Liver (tissue), 9 donors: ENCODE results near the gene TGM5. TPM values are rescaled to one million over a fixed set of nuclear protein-coding genes. Genes with fewer than 3 reads are reported as not detected.

Experiments
- DNase-seq: peaks from one replicate; pipeline ENCODE4 v3.0.0-alpha.2; 2017; ENCODE audit warnings: low spot score
- H3K27ac ChIP-seq, 2 donors: one replicate each; pipeline ENCODE4 v1.7.0; 2013; ENCODE audit warnings: inconsistent platforms in 2 of 2, low read length in 2 of 2, control low read depth in 1 of 2, low read depth in 1 of 2, mild to moderate bottlenecking in 1 of 2
- H3K27me3 ChIP-seq, 4 donors: one replicate each; pipeline versions ENCODE4 v1.6.1 to v1.7.0; 2013; ENCODE audit warnings: low read length in 3 of 4, inconsistent platforms in 1 of 4, mild to moderate bottlenecking in 1 of 4, moderate library complexity in 1 of 4; ENCODE audit not compliant: control insufficient read depth in 4 of 4, insufficient read depth in 4 of 4
- H3K36me3 ChIP-seq, 4 donors: one replicate each; pipeline versions ENCODE4 v1.6.1 to v1.7.0; 2013; ENCODE audit warnings: low read length in 3 of 4, mild to moderate bottlenecking in 3 of 4, low read depth in 1 of 4, moderate library complexity in 1 of 4; ENCODE audit not compliant: control insufficient read depth in 4 of 4, insufficient read depth in 3 of 4
- H3K4me1 ChIP-seq, 4 donors: one replicate each; pipeline versions ENCODE4 v1.6.1 to v1.7.0; 2013; ENCODE audit warnings: low read length in 3 of 4, mild to moderate bottlenecking in 3 of 4, moderate library complexity in 1 of 4; ENCODE audit not compliant: control insufficient read depth in 4 of 4, insufficient read depth in 4 of 4
- H3K4me3 ChIP-seq, 3 donors: one replicate each; pipeline versions ENCODE4 v1.6.1 to v1.7.0; 2013; ENCODE audit warnings: low read length in 3 of 3, control low read depth in 1 of 3, low read depth in 1 of 3, mild to moderate bottlenecking in 1 of 3
- H3K9ac ChIP-seq, 2 donors: one replicate each; pipeline ENCODE4 v1.7.0; 2013; ENCODE audit warnings: low read length in 2 of 2, mild to moderate bottlenecking in 2 of 2, moderate library complexity in 2 of 2, control low read depth in 1 of 2, low read depth in 1 of 2
- H3K9me3 ChIP-seq, 4 donors: one replicate each; pipeline versions ENCODE4 v1.6.1 to v1.7.0; 2013; ENCODE audit warnings: low read length in 3 of 4; ENCODE audit not compliant: control insufficient read depth in 4 of 4
- ATF3 ChIP-seq: IDR thresholded peaks from 2 replicates; pipeline ENCODE4 v1.6.1; 2016; ENCODE audit warnings: antibody characterized with exemption
- CTCF ChIP-seq: fragments of 150-350 bp; IDR thresholded peaks from 2 replicates; pipeline ENCODE4 v1.5.1; 2017; ENCODE audit warnings: improper control_type of control experiment, low read depth, low read length; ENCODE audit not compliant: missing input control
- EGR1 ChIP-seq, 2 donors: IDR thresholded peaks; 2 replicates each; pipeline ENCODE4 v1.6.1; 2016 to 2018; ENCODE audit warnings: antibody characterized with exemption in 2 of 2, low read depth in 2 of 2
- FOXA1 ChIP-seq: IDR thresholded peaks from 2 replicates; pipeline ENCODE4 v1.6.1; 2016; ENCODE audit warnings: antibody characterized with exemption
- FOXA2 ChIP-seq: IDR thresholded peaks from 2 replicates; pipeline ENCODE4 v1.6.1; 2016; ENCODE audit warnings: antibody characterized with exemption
- GABPA ChIP-seq, 2 donors: IDR thresholded peaks in 1 of 2; conservative IDR thresholded peaks in 1 of 2; 2 replicates each; pipeline ENCODE4 v1.6.1; 2016; ENCODE audit warnings: antibody characterized with exemption in 2 of 2, mild to moderate bottlenecking in 1 of 2, moderate library complexity in 1 of 2
- HNF4A ChIP-seq, 2 donors: conservative IDR thresholded peaks; 2 replicates each; pipeline ENCODE4 v1.6.1; 2016; ENCODE audit warnings: antibody characterized with exemption in 2 of 2, mild to moderate bottlenecking in 2 of 2
- HNF4G ChIP-seq: IDR thresholded peaks from 2 replicates; pipeline ENCODE4 v1.6.1; 2016; ENCODE audit warnings: antibody characterized with exemption
- JUND ChIP-seq, 2 donors: IDR thresholded peaks; 2 replicates each; pipeline ENCODE4 v1.6.1; 2016; ENCODE audit warnings: antibody characterized with exemption in 2 of 2
- MAX ChIP-seq: IDR thresholded peaks from 2 replicates; pipeline ENCODE4 v1.6.1; 2016; ENCODE audit warnings: antibody characterized with exemption
- NR2F2 ChIP-seq: IDR thresholded peaks from 2 replicates; pipeline ENCODE4 v1.6.1; 2016; ENCODE audit warnings: antibody characterized with exemption
- RAD21 ChIP-seq, 2 donors: IDR thresholded peaks; 2 replicates each; pipeline ENCODE4 v1.6.1; 2016; ENCODE audit warnings: antibody characterized with exemption in 2 of 2, mild to moderate bottlenecking in 2 of 2
- REST ChIP-seq: IDR thresholded peaks from 2 replicates; pipeline ENCODE4 v1.6.1; 2016; ENCODE audit warnings: antibody characterized with exemption, mild to moderate bottlenecking
- RXRA ChIP-seq, 2 donors: IDR thresholded peaks; 2 replicates each; pipeline ENCODE4 v1.6.1; 2017 to 2018; ENCODE audit warnings: antibody characterized with exemption in 2 of 2, mild to moderate bottlenecking in 1 of 2
- SP1 ChIP-seq: IDR thresholded peaks from 2 replicates; pipeline ENCODE4 v1.6.1; 2018; ENCODE audit warnings: antibody characterized with exemption, mild to moderate bottlenecking
- TAF1 ChIP-seq: conservative IDR thresholded peaks from 2 replicates; pipeline ENCODE4 v1.6.1; 2016; ENCODE audit warnings: antibody characterized with exemption, mild to moderate bottlenecking
- YY1 ChIP-seq: IDR thresholded peaks from 2 replicates; pipeline ENCODE4 v1.6.1; 2016; ENCODE audit warnings: antibody characterized with exemption, mild to moderate bottlenecking
- ZBTB33 ChIP-seq: IDR thresholded peaks from 2 replicates; pipeline ENCODE4 v1.6.1; 2016; ENCODE audit warnings: antibody characterized with exemption
- WGBS: extraction: QIAGEN DNeasy Blood & Tissue Kit; methylation state at CpG from one replicate; pipeline ENCODE4 v1.1.7; 2013; 5-methylcytosine and 5-hydroxymethylcytosine counted together
- polyA plus RNA-seq, 2 donors: library from polyadenylated mRNA; stranded (reverse) in 1 of 2; unstranded in 1 of 2; fragments of 200-250 nt in 1 of 2; fragments of >200 nt in 1 of 2; fragmentation: Nextera tagmentation in 1 of 2; extraction: Ambion mirVana in 1 of 2; gene quantifications; one replicate each; pipeline versions ENCODE4 v1.2.1 to v1.2.3, GENCODE V29; 2013 to 2015
- total RNA-seq, 2 donors: library from RNA; depleted of rRNA; stranded (reverse); fragments of >200 nt; gene quantifications; one replicate each; pipeline ENCODE4 v1.2.3, GENCODE V29; 2014
- donor health status: healthy.
- donor health status: healthy.
- donor health status: healthy.
- donor health status: healthy.
- donor health status: healthy.

TGM5 gene
- total and polyA plus RNA-seq, 4 donors: not detected

GRCh38 chr15:43302205-43302817 lies 35.6 kb upstream of the TGM5 start, which contains the start of gene TGM7:
Gene TGM7 (minus strand): TSS chr15:43302255.
- Histone ChIP-seq H3K36me3 (no peaks in the 10 kb centered on the region), H3K27me3 (peaks cover 0 to 3% (median 0%) of the 10 kb centered on the region in 4 donors), H3K4me3 (no peak within 1 kb of the TSS), H3K9ac (no peak within 1 kb of the TSS), H3K4me1 (no peaks in the 10 kb centered on the region), H3K27ac (no peak within 1 kb of the TSS), H3K9me3 (no peaks in the 10 kb centered on the region)
- TF ChIP-seq ATF3: no peak
- TF ChIP-seq FOXA2: no peak
- 83% methylated on average over 11 of the region's 11 CpGs for WGBS
- DNase-seq: no peak

- Histone ChIP-seq H3K4me1 (no peaks in the 10 kb centered on the region), H3K9ac (no peak overlapping the region), H3K27ac (no peak overlapping the region), H3K9me3 (no peaks in the 10 kb centered on the region), H3K27me3 (peaks cover 0 to 3% (median 1%) of the 10 kb centered on the region in 4 donors), H3K4me3 (no peak overlapping the region), H3K36me3 (no peaks in the 10 kb centered on the region)
- DNase-seq: no peak
- no peak for TF ChIP-seq REST
- no peak for TF ChIP-seq HNF4A (conservative IDR thresholded peaks at IDR 0.05)
- TF ChIP-seq FOXA2: no peak
- TF ChIP-seq ATF3: no peak
- no peak for TF ChIP-seq RXRA (IDR thresholded peaks at IDR 0.05)
- no peak for TF ChIP-seq HNF4G
- TF ChIP-seq GABPA (IDR thresholded peaks at IDR 0.05 in 1 of 2, conservative IDR thresholded peaks at IDR 0.05 in 1 of 2): no peak
- no peak for TF ChIP-seq FOXA1
- TF ChIP-seq ZBTB33: no peak
- no peak for TF ChIP-seq NR2F2
- no peak for TF ChIP-seq SP1
- no peak for TF ChIP-seq TAF1
- TF ChIP-seq RAD21 (IDR thresholded peaks at IDR 0.05): no peak
- TF ChIP-seq CTCF: no peak
- TF ChIP-seq JUND (IDR thresholded peaks at IDR 0.05): no peak
- TF ChIP-seq EGR1 (IDR thresholded peaks at IDR 0.05; ENCODE audit: low read depth in 2 of 2): no peak
- TF ChIP-seq MAX: no peak
- TF ChIP-seq YY1: no peak
These were observed 33.2 kb upstream of the TGM5 start for GRCh38 chr15:43299884-43300283.
